Uterus (tissue), 4 donors: Measurements from ENCODE around the gene MT1B. TPM values are rescaled to one million over a fixed set of nuclear protein-coding genes. Genes with fewer than 3 reads are reported as not detected.

Experiments
- DNase-seq, 2 donors: peaks; one replicate each; pipeline ENCODE4 v3.0.0-alpha.2; 2019 to 2020
- H3K27ac ChIP-seq, 2 donors: fragments of 200-600 bp; sonication (generic); 1 replicate in 1 of 2; 2 replicates in 1 of 2; pipeline ENCODE4 v1.5.1; 2016 to 2018
- H3K27me3 ChIP-seq, 2 donors: fragments of 200-600 bp; sonication (generic); one replicate each; pipeline ENCODE4 v1.5.1; 2018 to 2019; ENCODE audit warnings: control low read depth in 1 of 2
- H3K36me3 ChIP-seq, 2 donors: fragments of 200-600 bp; sonication (generic); one replicate each; pipeline ENCODE4 v1.5.1; 2019; ENCODE audit warnings: control low read depth in 1 of 2
- H3K4me1 ChIP-seq, 2 donors: fragments of 200-600 bp; sonication (generic); one replicate each; pipeline ENCODE4 v1.5.1; 2018 to 2019; ENCODE audit warnings: control low read depth in 1 of 2
- H3K4me3 ChIP-seq, 2 donors: fragments of 200-600 bp; sonication (generic); 1 replicate in 1 of 2; 2 replicates in 1 of 2; pipeline ENCODE4 v1.5.1; 2018 to 2019; ENCODE audit warnings: mild to moderate bottlenecking in 1 of 2
- H3K9me3 ChIP-seq, 2 donors: fragments of 200-600 bp; sonication (generic); one replicate each; pipeline ENCODE4 v1.5.1; 2019; ENCODE audit warnings: control low read depth in 1 of 2
- POLR2A ChIP-seq, 2 donors: fragments of 450-650 bp; IDR thresholded peaks; one replicate each; pipeline ENCODE4 v1.6.1; 2016; ENCODE audit warnings: antibody characterized with exemption in 2 of 2, mild to moderate bottlenecking in 1 of 2, moderate library complexity in 1 of 2
- intact Hi-C: fragments of 100-400 bp; cut with DNase I; formaldehyde crosslinking; loops from one replicate; pipeline ENCODE4 v1.15.1; 2023; ENCODE audit warnings: low total_unique reads
- total RNA-seq, 4 donors: library from RNA; depleted of rRNA in 3 of 4; stranded (reverse); fragments of >200 nt in 3 of 4; gene quantifications; one replicate each; pipeline versions ENCODE4 v1.1.0 to v1.2.4, GENCODE V29; 2014 to 2023
- TF ChIP-seq, protein P1 (sequence below), 4 experiments: fragments of 200-600 bp in 2 of 4; fragments of 450-650 bp in 2 of 4; sonication (generic) in 2 of 4; IDR thresholded peaks; one replicate each; pipeline ENCODE4 v1.5.1; 2016 to 2019; ENCODE audit warnings: antibody characterized with exemption in 4 of 4, mild to moderate bottlenecking in 2 of 4, moderate library complexity in 1 of 4
- donor health status: DM: yes; HTN: yes; CAD: no.

The MT1B gene
- total RNA-seq, 4 donors from 2014 or later, result not detected

DNA sequence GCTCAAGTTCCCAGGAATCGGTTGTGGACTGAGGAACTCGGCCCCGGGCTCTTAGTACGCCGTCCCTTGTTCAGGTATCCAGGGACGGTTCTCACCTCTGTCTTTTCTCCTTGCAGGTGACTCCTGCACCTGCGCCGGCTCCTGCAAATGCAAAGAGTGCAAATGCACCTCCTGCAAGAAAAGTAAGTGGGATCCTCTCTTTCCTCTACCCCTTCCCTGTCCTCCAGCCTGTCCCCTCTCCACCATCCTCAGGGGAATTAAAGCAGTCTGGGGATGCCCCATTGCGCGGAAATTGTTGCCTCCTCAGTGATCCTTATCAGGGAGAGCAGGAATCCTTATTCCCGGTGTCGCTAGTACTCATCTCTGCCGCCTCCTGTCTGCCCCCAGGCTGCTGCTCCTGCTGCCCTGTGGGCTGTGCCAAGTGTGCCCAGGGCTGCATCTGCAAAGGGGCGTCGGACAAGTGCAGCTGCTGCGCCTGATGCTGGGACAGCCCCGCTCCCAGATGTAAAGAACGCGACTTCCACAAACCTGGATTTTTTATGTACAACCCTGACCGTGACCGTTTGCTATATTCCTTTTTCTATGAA is 42.7 kb upstream of the MT1B start:
- DNase-seq, result no peak
- no peak for TF ChIP-seq POLR2A (IDR thresholded peaks at IDR 0.05)
- TF ChIP-seq, protein P1, sequence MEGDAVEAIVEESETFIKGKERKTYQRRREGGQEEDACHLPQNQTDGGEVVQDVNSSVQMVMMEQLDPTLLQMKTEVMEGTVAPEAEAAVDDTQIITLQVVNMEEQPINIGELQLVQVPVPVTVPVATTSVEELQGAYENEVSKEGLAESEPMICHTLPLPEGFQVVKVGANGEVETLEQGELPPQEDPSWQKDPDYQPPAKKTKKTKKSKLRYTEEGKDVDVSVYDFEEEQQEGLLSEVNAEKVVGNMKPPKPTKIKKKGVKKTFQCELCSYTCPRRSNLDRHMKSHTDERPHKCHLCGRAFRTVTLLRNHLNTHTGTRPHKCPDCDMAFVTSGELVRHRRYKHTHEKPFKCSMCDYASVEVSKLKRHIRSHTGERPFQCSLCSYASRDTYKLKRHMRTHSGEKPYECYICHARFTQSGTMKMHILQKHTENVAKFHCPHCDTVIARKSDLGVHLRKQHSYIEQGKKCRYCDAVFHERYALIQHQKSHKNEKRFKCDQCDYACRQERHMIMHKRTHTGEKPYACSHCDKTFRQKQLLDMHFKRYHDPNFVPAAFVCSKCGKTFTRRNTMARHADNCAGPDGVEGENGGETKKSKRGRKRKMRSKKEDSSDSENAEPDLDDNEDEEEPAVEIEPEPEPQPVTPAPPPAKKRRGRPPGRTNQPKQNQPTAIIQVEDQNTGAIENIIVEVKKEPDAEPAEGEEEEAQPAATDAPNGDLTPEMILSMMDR (IDR thresholded peaks at IDR 0.05), result no peak
- Histone ChIP-seq H3K36me3 (no peaks in the 10 kb centered on the region), H3K27ac (peak overlapping the region; percentile 95 to 97), H3K4me1 (peaks cover 7 to 14% of the 10 kb centered on the region in 2 donors), H3K4me3 (peak overlapping the region; percentile 49 to 58), H3K27me3 (no peaks in the 10 kb centered on the region), H3K9me3 (no peaks in the 10 kb centered on the region)
- intact Hi-C loops, result no loop called here

- DNase-seq, result peak in 1 of 2 donors; percentile 74
- H3K4me1 ChIP-seq, result peaks cover 7 to 14% of the 10 kb centered on the region in 2 donors
- TF ChIP-seq, protein P1 (IDR thresholded peaks at IDR 0.05), result peak in 1 of 4 experiments; percentile 20
- no peak for TF ChIP-seq POLR2A (IDR thresholded peaks at IDR 0.05)
- H3K27me3 ChIP-seq, result no peaks in the 10 kb centered on the region
- peak overlapping the region; percentile 95 to 97 for H3K27ac ChIP-seq
- intact Hi-C loops, result no loop called here
- no peaks in the 10 kb centered on the region for H3K36me3 ChIP-seq
- peak overlapping the region; percentile 49 to 58 for H3K4me3 ChIP-seq
- no peaks in the 10 kb centered on the region for H3K9me3 ChIP-seq
Observed at GRCh38 chr16:56609463-56609921, 42.2 kb upstream of the MT1B start.

- TF ChIP-seq POLR2A (IDR thresholded peaks at IDR 0.05), result no peak
- TF ChIP-seq, protein P1 (IDR thresholded peaks at IDR 0.05), result no peak
- H3K4me1 ChIP-seq, result peaks cover 7 to 14% of the 10 kb centered on the region in 2 donors
- peak overlapping the region; percentile 95 to 97 for H3K27ac ChIP-seq
- H3K9me3 ChIP-seq, result no peaks in the 10 kb centered on the region
- H3K36me3 ChIP-seq, result no peaks in the 10 kb centered on the region
- intact Hi-C loops, result no loop called here
- peak overlapping the region; percentile 49 to 58 for H3K4me3 ChIP-seq
- no peaks in the 10 kb centered on the region for H3K27me3 ChIP-seq
- peak; percentile 40 to 47 for DNase-seq
Observed at GRCh38 chr16:56610017-56610608, 41.6 kb upstream of the MT1B start.

GRCh38 chr16:56610609-56611111 is 41.0 kb upstream of the MT1B start:
- Histone ChIP-seq H3K27me3 (no peaks in the 10 kb centered on the region), H3K4me1 (peaks cover 7 to 14% of the 10 kb centered on the region in 2 donors), H3K27ac (peak overlapping the region; percentile 95 to 97), H3K9me3 (no peaks in the 10 kb centered on the region), H3K36me3 (no peaks in the 10 kb centered on the region), H3K4me3 (no peak overlapping the region)
- TF ChIP-seq, protein P1 (IDR thresholded peaks at IDR 0.05), result no peak
- no peak for DNase-seq
- intact Hi-C loops, result no loop called here

- H3K9me3 ChIP-seq, result no peaks in the 10 kb centered on the region
- intact Hi-C loops, result no loop called here
- peak overlapping the region; percentile 95 to 97 for H3K27ac ChIP-seq
- H3K27me3 ChIP-seq, result no peaks in the 10 kb centered on the region
- TF ChIP-seq, protein P1 (IDR thresholded peaks at IDR 0.05), result no peak
- H3K4me1 ChIP-seq, result peaks cover 2 to 14% of the 10 kb centered on the region in 2 donors
- peak; percentile 46 to 48 for DNase-seq
- H3K36me3 ChIP-seq, result no peaks in the 10 kb centered on the region
- no peak overlapping the region for H3K4me3 ChIP-seq
Observed at GRCh38 chr16:56611281-56611833, 40.3 kb upstream of the MT1B start.
